Uterus (tissue), 4 donors: ENCODE measurements around the gene TRIO. TPM values are rescaled to one million over a fixed set of nuclear protein-coding genes. Genes with fewer than 3 reads are reported as not detected.

ENCODE experiments used
- DNase-seq, 2 donors: peaks; one replicate each; pipeline ENCODE4 v3.0.0-alpha.2; 2019 to 2020
- H3K27ac ChIP-seq, 2 donors: fragments of 200-600 bp; sonication (generic); 1 replicate in 1 of 2; 2 replicates in 1 of 2; pipeline ENCODE4 v1.5.1; 2016 to 2018
- H3K27me3 ChIP-seq, 2 donors: fragments of 200-600 bp; sonication (generic); one replicate each; pipeline ENCODE4 v1.5.1; 2018 to 2019; ENCODE audit warnings: control low read depth in 1 of 2
- H3K36me3 ChIP-seq, 2 donors: fragments of 200-600 bp; sonication (generic); one replicate each; pipeline ENCODE4 v1.5.1; 2019; ENCODE audit warnings: control low read depth in 1 of 2
- H3K4me1 ChIP-seq, 2 donors: fragments of 200-600 bp; sonication (generic); one replicate each; pipeline ENCODE4 v1.5.1; 2018 to 2019; ENCODE audit warnings: control low read depth in 1 of 2
- H3K4me3 ChIP-seq, 2 donors: fragments of 200-600 bp; sonication (generic); 1 replicate in 1 of 2; 2 replicates in 1 of 2; pipeline ENCODE4 v1.5.1; 2018 to 2019; ENCODE audit warnings: mild to moderate bottlenecking in 1 of 2
- H3K9me3 ChIP-seq, 2 donors: fragments of 200-600 bp; sonication (generic); one replicate each; pipeline ENCODE4 v1.5.1; 2019; ENCODE audit warnings: control low read depth in 1 of 2
- POLR2A ChIP-seq, 2 donors: fragments of 450-650 bp; IDR thresholded peaks; one replicate each; pipeline ENCODE4 v1.6.1; 2016; ENCODE audit warnings: antibody characterized with exemption in 2 of 2, mild to moderate bottlenecking in 1 of 2, moderate library complexity in 1 of 2
- intact Hi-C: fragments of 100-400 bp; cut with DNase I; formaldehyde crosslinking; loops from one replicate; pipeline ENCODE4 v1.15.1; 2023; ENCODE audit warnings: low total_unique reads
- total RNA-seq, 4 donors: library from RNA; depleted of rRNA in 3 of 4; stranded (reverse); fragments of >200 nt in 3 of 4; gene quantifications; one replicate each; pipeline versions ENCODE4 v1.1.0 to v1.2.4, GENCODE V29; 2014 to 2023
- TF ChIP-seq, protein P1 (sequence below), 4 experiments: fragments of 200-600 bp in 2 of 4; fragments of 450-650 bp in 2 of 4; sonication (generic) in 2 of 4; IDR thresholded peaks; one replicate each; pipeline ENCODE4 v1.5.1; 2016 to 2019; ENCODE audit warnings: antibody characterized with exemption in 4 of 4, mild to moderate bottlenecking in 2 of 4, moderate library complexity in 1 of 4
- donor health status: DM: yes; HTN: yes; CAD: no.

TRIO gene
- total RNA-seq, 4 donors from 2014 or later = 93.5 to 234 (median 207) TPM

DNA sequence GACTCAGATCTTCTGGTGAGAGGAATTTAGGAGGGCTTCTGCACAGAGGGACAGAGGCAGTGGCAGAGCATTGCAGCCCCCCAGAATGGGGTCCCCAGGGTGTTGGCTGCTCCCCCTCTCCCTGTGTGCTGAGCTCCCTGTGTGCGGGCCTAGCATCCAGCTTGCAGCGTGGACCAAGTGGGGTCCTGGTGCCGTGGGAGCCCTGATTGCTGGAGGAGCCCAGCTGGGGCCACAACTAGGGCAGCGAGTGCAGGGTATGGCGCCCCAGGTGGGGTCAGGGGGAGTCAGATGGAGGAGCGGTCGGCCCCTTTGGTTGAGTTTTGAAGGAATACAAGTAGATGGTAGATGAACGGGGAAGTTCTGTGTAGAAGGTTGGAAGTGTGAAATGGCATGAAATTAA is 66.7 kb downstream of the TRIO start:
- intact Hi-C loops = no loop called here
- no peak for TF ChIP-seq POLR2A (IDR thresholded peaks at IDR 0.05)
- TF ChIP-seq, protein P1, sequence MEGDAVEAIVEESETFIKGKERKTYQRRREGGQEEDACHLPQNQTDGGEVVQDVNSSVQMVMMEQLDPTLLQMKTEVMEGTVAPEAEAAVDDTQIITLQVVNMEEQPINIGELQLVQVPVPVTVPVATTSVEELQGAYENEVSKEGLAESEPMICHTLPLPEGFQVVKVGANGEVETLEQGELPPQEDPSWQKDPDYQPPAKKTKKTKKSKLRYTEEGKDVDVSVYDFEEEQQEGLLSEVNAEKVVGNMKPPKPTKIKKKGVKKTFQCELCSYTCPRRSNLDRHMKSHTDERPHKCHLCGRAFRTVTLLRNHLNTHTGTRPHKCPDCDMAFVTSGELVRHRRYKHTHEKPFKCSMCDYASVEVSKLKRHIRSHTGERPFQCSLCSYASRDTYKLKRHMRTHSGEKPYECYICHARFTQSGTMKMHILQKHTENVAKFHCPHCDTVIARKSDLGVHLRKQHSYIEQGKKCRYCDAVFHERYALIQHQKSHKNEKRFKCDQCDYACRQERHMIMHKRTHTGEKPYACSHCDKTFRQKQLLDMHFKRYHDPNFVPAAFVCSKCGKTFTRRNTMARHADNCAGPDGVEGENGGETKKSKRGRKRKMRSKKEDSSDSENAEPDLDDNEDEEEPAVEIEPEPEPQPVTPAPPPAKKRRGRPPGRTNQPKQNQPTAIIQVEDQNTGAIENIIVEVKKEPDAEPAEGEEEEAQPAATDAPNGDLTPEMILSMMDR (IDR thresholded peaks at IDR 0.05) = no peak
- H3K4me1 ChIP-seq = peaks cover 0 to 6% of the 10 kb centered on the region in 2 donors

DNA sequence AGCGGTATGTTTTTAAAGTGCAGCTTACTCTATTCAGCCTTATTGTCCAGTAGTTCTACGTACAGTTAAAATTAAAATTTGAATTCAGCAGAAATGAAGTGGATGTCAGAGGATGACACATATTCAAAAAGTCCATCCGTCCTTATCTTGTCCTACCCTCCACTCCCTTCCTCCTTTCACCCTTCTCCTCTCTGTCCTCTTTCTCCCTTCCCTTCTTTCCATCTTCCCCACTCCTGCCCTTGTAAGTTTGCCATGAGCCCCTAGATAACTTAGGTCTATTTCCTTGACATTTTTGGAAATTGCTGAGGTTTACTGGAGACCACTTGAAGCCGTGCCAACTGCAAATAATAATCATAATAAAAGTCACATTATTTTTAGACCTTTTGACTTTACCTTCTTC is 67.6 kb downstream of the TRIO start:
- H3K36me3 ChIP-seq = no peaks in the 10 kb centered on the region
- H3K4me3 ChIP-seq = no peak overlapping the region
- peaks cover 0 to 5% of the 10 kb centered on the region in 2 donors for H3K4me1 ChIP-seq
- H3K27me3 ChIP-seq = no peaks in the 10 kb centered on the region
- intact Hi-C loops = no loop called here
- TF ChIP-seq, protein P1 (IDR thresholded peaks at IDR 0.05) = no peak
- no peak for TF ChIP-seq POLR2A (IDR thresholded peaks at IDR 0.05)
- H3K27ac ChIP-seq = no peak overlapping the region
- no peaks in the 10 kb centered on the region for H3K9me3 ChIP-seq
- DNase-seq = no peak

More for the DNA sequence above, 66.7 kb downstream of the TRIO start:
- H3K9me3 ChIP-seq = no peaks in the 10 kb centered on the region
- no peak overlapping the region for H3K27ac ChIP-seq
- no peaks in the 10 kb centered on the region for H3K27me3 ChIP-seq
- H3K36me3 ChIP-seq = no peaks in the 10 kb centered on the region
- no peak overlapping the region for H3K4me3 ChIP-seq
- DNase-seq = no peak

GRCh38 chr5:14211818-14212803 is 69.0 kb downstream of the TRIO start:
- no peak for TF ChIP-seq POLR2A (IDR thresholded peaks at IDR 0.05)
- TF ChIP-seq, protein P1 (IDR thresholded peaks at IDR 0.05) = no peak
- DNase-seq = no peak
- Histone ChIP-seq H3K4me1 (peaks cover 0 to 5% of the 10 kb centered on the region in 2 donors), H3K9me3 (no peaks in the 10 kb centered on the region), H3K27me3 (no peaks in the 10 kb centered on the region), H3K27ac (no peak overlapping the region), H3K4me3 (no peak overlapping the region), H3K36me3 (no peaks in the 10 kb centered on the region)
- intact Hi-C loops = no loop called here

GRCh38 chr5:14212838-14213237 is 69.7 kb downstream of the TRIO start:
- no peak for DNase-seq
- intact Hi-C loops = no loop called here
- H3K27ac ChIP-seq = no peak overlapping the region
- TF ChIP-seq, protein P1 (IDR thresholded peaks at IDR 0.05) = no peak
- TF ChIP-seq POLR2A (IDR thresholded peaks at IDR 0.05) = no peak
- no peaks in the 10 kb centered on the region for H3K27me3 ChIP-seq
- H3K4me1 ChIP-seq = peaks cover 0 to 5% of the 10 kb centered on the region in 2 donors
- no peaks in the 10 kb centered on the region for H3K9me3 ChIP-seq
- no peak overlapping the region for H3K4me3 ChIP-seq
- H3K36me3 ChIP-seq = no peaks in the 10 kb centered on the region

- no peak for DNase-seq
- Histone ChIP-seq H3K36me3 (no peaks in the 10 kb centered on the region), H3K27me3 (no peaks in the 10 kb centered on the region), H3K27ac (no peak overlapping the region), H3K4me3 (no peak overlapping the region), H3K9me3 (no peaks in the 10 kb centered on the region), H3K4me1 (peaks cover 0 to 2% of the 10 kb centered on the region in 2 donors)
- intact Hi-C loops = no loop called here
- TF ChIP-seq, protein P1 (IDR thresholded peaks at IDR 0.05) = no peak
Observed at GRCh38 chr5:14213253-14213652, 70.1 kb downstream of the TRIO start.
